ENCODE data around the gene PDE4D.

DNA sequence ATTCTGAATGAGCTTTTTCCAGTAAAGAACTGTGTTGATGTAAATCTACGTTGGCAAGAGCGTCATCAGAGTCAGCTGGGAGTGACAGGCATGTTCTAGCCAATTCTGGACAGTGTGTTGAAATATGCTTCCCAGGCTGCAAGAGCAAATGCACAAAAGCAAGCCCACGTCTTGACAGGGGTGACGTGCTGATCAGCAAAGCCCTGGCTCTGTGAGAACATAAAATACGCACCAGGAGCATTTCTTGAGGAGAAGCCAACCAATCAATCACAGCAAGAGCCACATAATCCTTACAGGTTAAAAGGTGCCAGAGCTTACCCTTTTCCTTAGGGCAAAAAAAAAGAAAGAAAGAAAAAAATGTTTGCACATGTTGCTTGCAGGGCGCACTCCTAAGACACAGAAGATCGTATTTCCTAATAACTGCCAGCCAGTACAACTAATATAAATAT, 148.1 kb downstream of the PDE4D start:
- TF ChIP-seq, protein P1, sequence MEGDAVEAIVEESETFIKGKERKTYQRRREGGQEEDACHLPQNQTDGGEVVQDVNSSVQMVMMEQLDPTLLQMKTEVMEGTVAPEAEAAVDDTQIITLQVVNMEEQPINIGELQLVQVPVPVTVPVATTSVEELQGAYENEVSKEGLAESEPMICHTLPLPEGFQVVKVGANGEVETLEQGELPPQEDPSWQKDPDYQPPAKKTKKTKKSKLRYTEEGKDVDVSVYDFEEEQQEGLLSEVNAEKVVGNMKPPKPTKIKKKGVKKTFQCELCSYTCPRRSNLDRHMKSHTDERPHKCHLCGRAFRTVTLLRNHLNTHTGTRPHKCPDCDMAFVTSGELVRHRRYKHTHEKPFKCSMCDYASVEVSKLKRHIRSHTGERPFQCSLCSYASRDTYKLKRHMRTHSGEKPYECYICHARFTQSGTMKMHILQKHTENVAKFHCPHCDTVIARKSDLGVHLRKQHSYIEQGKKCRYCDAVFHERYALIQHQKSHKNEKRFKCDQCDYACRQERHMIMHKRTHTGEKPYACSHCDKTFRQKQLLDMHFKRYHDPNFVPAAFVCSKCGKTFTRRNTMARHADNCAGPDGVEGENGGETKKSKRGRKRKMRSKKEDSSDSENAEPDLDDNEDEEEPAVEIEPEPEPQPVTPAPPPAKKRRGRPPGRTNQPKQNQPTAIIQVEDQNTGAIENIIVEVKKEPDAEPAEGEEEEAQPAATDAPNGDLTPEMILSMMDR (conservative IDR thresholded peaks at IDR 0.05; ENCODE audit: low read length), result no peak
- TF ChIP-seq EZH2phosphoT487 (IDR thresholded peaks at IDR 0.05; ENCODE audit: borderline replicate concordance, low read depth, low read length), result no peak
